HG03558 (cell line): Measurements from ENCODE around the gene PIGS.
"Not testable (repeated sequence)": the region's sequence is repeated elsewhere in the genome, so short reads cannot be mapped to it uniquely, and the experiment has no call there.

Experiments used
- ATAC-seq: cut with Tn5 transposase; IDR thresholded peaks from one replicate; pipeline ENCODE4 v1.9.1; 2021; ENCODE audit warnings: moderate number of reproducible peaks; ENCODE audit not compliant: unreplicated experiment; ENCODE audit errors: extremely low read depth

PIGS gene

DNA sequence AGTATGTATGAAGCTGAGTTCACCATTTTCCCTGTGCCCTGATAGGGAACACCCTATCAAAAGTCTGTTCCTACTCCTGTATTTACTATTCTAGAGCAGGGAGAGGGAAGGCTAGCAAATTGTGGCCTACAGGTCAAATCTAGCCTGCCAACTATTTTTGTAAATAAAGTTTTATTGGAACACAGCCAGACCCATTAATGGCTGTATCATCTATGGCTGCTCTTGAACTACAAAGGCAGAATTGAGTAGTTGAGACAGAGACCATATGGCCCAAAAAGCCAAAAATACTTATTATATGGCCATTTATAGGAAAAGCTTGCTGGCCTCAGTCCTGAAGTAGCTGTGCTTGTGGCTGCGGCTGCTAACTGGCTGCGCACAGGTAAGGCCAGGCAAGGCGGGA, 9.6 kb upstream of the PIGS start:
- ATAC-seq, result no peak

DNA sequence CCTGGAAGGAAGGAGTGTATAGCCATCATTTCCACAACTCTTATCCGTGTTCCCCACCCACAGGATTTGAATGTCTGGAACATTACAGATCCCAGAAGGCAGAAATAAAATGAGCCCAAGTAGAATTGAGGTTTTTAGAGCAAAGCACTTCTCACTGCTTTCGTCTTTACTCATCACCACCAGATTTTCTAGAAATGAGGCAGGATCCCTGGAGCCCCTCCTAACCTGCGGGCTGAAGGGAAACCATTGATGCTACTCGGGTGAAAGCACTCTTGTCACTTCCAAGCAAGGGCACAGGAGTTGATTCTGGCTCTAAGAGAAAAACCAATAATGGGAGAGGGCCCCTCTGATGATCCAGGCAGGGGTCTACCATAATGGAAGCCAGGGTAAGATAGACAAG, 8.2 kb upstream of the PIGS start:
- no peak for ATAC-seq

DNA sequence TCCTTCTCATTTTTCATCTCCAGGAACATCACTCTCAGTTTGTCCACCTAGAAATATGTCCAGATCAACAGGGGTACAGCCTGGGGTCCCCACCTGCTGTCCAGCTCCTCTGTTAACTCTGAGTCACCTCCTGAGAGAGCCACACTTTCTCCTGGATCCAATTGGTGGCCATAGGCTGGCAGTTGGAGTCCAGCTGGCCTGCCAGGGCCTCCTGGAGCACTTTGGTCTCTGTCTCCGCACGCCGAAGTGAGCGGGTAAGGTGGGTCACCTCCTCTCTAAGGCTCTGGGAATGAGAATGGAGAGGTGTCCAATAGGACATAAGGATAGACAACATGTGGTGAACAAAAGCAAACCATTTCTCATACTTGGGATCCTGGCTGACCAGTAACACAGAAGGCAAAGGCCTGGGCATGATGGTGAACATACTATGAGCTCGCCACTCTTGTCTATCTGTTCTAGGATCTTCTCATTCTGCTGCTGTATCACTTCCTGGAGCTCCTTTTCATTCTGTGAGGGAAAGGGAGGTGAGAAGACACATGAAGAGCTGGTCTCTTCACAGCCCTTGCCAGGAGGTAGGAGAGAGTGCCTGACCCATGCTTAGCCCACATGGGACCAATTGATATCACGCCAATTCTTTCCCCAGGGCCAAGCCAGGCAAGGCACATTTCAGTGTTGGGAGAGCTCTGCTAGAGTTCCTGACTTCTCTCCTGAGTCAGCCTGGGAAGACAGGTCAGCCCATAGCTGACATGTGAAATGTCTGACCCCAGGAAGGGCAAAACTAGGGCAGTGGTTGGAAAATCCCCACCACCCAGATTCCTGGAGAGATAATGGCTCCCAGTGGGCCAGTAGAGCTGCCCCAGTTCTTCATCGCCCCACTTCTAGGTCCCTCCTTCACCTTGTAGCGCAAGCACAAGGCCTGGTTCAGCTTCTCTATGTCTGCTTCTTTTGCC, 7.2 kb upstream of the PIGS start:
- no peak for ATAC-seq

DNA sequence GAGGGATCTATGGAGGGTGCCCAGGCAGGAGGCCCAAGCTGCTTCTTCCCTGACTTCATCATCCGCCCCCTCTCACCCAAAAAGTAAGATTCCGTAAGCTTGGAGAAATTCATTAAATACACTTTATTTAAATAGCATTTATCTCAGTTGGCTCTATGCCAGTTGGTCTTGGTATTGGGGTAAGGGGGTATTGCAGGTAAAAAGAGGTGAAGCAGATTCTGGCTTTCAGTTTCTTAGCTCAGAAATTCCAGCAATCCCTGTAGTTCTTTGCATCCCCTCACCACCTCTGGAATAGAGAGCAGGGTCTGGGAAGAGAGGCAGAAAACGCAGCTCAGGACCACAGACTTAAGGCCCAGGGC, 6.1 kb upstream of the PIGS start:
- no peak for ATAC-seq

DNA sequence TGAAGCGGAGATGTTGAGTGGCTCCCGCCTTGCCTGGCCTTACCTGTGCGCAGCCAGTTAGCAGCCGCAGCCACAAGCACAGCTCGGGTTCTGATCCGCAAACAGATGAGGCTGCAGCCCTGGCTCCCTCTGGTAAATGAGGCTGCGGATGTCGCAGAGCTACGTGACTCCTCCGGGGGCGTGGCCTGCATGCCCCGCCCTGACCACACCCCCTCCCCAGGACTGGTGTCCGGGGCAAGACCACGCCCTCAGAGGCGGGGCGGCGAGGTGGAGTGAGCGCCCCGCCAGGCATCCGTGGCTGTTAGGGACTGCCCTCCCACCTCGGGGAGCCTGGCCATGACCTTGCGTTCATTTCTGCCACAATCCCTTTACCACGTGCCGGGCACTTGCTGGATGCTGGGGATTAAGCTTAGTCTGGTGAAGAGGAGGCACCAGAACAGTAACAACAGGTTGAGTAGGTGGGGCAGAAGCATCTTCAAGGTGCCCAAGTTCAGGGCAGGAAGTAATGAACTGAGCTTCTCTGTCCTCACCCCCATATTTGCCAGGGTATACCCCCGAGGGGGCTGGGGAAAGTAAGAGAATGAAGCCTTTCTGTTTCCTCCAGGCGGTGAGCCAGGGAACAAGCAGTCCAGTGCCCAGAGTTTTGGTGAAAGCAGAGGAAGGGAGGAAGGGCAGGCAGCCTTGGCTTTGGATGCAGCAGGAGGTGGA, 5.6 kb upstream of the PIGS start, which contains the start of gene ALDOC:
TSS of gene ALDOC (minus strand) at position 138 of the 708 bp plus-strand sequence. CDS start 1,363 bp downstream, outside the sequence.
- peak; percentile 63 for ATAC-seq

DNA sequence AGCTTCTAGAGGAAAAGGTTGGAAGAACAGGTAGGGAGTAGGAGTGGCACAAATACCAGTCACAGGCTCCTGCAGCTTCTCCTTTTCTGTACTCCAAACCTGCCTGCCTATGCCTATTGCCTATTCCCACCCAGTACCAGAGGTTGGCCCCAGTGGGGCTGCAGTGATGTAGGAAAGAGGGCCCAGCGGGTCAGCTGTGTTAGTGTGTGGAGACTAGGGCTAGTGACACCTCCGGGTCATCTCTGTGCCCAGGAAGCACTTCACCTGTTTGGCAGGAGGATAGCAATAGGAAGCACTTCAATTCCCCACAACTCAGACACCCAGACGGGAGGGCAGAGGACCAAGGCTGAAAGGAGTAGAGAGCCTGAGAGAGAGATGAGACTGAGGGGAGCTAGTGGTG, 4.7 kb upstream of the PIGS start:
- not testable (repeated sequence) for ATAC-seq

DNA sequence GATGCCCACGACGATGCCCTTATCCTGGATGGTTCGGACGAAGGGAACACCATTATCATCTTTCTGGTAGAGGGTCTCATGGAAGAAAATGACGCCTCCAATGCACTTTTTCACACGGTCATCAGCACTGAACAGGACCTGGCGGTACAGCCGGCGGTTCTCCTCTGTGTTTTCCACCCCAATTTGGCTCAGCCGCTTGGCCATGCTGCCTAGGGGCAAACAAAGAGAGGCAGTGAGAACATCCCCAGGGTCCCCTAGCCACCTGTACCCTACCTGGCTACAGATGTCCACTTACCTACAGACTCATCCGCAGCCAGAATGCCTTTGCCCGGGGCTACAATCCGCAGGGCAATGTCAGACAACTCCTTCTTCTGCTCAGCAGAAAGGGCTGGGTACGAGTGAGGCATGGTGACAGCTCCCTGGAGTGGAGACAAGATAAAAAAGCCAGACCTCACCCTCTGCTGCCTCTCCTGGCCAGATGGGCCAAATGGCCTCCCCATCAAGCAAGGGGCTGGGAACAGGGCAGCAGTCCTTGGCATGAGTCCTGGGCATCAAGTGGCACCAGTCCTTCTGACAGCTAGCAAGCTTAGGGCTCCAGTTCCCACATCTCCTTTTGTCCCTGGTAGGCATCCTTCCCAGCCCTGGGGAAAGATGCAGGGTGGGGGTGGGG, 3.9 kb upstream of the PIGS start:
- ATAC-seq, result no peak

DNA sequence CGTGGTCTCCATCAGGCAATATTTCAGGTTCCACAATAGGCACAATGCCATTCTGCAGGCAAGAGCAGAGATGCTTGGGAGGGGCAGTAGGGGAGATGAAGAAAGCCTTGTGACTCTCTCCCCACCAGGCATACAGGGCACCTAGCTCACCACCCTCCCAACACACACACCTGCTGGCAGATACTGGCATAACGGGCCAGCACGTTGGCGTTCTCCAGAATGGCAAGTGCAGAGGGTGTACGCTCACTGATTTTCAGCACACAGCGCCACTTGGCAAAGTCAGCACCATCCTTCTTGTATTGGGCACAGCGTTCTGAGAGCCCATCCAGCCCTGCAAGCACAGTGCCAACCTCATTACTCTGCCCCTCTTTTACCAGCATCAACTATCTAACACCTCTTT, 3.2 kb upstream of the PIGS start:
- ATAC-seq, result no peak

DNA sequence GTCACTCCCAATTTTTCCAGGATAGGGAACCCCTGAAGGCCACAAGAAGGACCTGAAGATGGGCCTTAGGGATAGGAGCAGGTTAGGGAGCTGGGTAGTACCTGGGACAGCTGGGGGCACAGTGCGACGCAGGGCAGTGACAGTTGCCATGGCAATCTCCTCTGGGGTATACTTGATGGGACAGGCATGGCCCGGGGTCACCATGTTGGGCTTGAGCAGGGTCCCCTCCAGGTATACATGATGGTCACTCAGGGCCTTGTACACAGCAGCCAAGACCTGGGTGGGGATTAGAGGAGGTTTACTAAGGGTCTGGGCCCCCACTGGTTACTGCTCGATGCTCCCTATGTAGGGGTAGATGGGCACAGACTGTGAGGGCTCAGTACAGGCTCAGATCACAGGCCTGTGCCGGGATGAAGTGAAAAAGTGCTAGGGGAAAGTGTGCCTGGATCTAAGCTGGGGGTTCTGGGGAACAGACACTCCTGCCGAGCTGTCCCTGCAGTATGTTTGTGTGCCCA, 2.7 kb upstream of the PIGS start:
- no peak for ATAC-seq

DNA sequence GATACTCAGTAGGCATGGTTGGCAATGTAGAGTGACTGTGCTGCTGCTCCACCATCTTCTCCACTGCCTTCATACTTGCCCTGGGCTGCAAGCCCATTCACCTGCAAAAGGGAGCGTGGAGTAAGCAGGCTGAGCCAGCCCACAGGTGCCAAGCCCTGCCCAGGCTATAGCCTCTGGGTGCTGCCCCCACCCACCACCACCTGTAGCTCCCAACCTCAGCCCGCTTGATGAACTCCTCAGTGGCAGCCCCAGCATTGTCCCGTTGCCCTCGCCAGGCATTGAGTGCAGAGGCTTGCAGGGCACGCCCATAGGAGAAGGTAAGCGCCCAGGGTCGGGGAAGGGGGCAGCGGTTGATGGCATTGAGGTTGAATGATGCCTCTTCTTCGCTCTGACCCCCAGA, 2.2 kb upstream of the PIGS start:
- ATAC-seq, result no peak

DNA sequence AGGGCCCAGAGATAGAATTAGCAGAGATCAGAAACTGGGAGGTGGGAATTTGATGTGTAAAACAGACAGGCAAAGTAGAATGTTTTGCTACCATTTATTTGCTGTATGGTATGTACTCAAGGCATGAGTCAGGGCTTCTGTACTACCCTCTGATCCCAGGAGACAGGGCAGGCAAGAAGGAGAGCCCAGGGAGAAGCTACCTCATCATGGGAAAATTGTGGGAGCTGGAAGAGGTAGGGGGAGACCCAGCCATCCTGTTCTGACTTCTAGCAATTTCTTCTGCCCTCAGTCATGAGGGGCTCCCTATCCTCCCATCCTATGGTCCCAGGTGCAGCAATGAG, 1.7 kb upstream of the PIGS start:
- no peak for ATAC-seq

DNA sequence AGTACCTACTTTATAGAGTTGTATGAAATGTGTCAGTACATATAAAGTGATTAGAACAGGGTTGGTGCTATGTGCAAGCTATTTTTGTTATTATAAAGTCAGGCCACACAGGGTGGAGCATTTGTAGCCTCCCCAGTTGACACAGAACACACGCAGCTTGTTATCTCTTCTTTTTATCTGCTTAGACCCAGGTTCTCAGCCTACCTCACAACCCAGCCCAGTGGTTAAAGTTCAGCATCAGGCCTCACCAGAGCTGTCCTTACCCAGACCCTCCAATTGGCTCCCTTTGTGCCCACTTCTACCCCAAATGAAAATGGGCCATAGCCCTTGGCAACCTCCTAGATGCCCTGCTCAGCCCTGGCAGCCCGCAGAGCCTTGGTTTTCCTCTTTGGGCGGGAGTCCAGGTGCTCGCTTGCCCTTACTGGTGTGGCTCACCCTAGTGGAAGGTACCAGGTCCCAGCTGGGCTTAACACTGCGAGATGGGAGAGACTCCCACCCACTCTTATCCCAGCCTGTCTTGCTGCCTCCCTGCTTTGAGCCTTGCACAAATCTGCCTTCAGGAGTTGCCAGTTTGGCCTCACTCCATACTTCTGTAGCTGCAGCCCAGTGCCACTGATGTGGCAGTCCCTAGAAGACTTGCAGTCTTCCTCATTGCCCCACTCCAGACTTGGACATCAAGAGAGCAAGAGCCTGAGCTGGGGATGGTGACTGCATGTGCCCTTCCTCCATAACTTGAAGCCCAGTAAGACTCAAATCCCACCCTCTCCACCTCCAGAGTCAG, 1.1 kb upstream of the PIGS start:
- no peak for ATAC-seq

DNA sequence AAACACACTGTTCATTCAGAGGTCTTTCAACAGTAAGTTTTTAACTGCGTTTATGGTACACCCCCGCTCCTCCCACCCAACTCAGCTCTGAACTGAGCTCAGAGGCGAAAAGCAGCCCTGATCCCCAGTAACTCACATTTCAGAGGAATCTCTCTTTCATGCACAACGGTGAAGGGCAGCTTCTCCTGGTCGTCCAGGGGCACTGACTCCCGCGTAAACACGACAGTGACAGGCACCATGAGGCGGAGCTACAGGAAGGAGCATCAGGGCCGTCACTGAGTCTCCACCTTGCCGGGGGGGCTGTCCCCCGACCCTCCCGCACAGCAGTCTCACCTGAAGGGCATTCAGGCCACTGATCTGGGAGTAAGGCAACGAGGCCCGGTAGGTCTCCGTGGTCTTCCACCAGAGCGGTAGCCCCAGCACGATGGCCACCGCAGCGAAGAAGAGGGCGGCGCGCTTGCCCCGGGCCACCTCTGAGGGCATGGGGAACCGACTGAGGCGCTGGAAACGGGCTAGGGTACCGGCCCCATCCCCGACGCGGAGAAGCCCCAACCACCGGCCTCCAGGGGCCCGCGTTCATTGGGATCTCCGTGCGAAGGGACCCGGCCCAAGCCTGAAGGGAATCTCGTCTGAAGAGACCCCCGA, 486 bp downstream of the PIGS start:
- no peak for ATAC-seq

DNA sequence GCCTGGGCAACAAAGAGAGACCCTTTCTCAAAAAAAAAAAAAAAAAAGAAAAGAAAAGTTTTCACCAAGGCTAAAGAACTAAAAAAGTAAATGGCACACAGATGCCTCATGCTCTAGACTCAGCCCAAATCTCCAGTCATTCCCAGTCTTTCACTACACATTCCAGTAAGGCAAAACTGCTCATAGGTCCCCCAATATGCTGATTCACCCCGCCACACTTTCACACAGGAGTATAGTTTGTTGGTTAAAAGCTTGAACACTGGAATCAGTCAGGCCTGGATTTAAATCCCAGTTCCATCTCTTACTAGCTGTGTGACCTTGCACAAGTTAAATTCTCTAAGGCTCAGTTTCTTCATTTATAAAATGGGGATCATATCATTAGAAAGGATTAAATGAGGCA, 1.9 kb downstream of the PIGS start:
- no peak for ATAC-seq

DNA sequence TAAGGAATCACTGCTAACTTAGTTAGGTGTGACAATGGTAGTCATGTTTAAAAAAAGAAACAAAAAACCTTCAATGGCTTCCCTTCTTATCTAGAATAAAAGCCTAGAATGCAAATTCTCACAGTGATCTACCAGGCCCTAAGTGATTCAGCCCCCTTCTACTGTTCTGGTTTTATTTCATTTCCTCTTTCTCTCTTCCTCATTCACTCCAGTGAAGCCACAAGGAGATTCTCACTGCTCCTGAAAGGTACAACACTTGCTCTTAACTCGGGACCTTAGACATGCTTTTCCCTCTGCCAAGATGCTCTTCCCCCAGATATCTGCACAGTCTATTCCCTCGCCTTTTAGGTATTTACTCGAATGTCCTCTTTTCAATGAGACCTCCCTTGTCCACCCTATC, 3.7 kb downstream of the PIGS start:
- ATAC-seq, result no peak

DNA sequence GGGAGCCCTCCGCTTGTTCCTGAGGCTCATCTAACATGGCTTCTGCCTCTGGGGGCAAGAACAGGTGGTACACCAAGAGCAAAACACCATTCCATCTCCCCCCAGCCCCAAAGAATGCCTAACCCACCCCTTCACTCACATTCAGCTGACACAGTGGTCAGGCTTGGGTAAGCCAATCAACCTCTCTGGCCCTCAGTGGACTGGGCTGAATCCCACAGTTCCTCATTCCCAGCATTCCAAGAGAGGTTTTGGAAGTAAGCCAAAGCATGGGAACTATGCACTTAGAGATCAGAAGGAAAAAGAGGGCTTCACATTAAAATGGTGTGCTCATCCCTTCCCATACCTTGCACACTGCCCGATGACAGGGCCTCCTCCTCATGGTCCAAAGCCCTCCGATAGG, 7.8 kb downstream of the PIGS start:
- ATAC-seq, result no peak

DNA sequence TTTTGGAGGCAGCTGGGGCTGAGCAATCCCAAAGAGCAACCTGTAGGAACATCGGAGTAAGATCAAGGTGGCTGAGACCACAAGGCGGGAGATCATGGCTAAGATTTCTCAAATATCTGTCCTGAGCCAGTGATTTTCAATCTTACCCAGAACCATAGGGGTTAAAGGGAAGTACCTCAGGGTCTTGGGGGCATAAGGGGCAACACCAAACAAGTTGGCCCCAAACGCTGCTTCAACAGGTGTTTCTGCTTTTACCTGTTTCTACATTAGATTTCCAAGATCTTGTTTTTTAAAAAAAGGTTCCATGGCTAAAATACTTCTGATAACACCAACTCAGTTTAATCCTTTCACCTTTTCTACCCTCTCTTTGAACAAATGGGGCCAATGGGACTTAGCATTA, 16.3 kb downstream of the PIGS start:
- no peak for ATAC-seq

DNA sequence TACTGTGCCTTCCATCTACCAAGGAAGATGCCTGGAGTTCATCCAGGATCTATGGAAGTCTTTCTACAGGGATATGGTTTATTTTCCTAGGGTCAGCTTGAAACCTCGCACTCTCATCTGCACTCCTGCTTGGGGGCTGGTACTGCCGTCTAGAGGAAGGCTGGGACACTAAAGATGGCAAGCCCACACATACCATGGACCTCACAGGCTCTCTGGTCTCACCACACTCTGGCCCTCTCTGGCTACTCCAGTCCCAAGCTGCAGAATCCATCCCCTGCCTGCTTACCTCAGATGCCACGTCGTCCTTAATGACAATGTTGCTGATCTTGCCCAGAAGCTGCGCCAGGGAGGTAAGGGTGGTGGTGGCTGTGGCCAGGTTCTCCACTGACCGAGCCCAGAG, 16.8 kb downstream of the PIGS start:
- ATAC-seq, result no peak

DNA sequence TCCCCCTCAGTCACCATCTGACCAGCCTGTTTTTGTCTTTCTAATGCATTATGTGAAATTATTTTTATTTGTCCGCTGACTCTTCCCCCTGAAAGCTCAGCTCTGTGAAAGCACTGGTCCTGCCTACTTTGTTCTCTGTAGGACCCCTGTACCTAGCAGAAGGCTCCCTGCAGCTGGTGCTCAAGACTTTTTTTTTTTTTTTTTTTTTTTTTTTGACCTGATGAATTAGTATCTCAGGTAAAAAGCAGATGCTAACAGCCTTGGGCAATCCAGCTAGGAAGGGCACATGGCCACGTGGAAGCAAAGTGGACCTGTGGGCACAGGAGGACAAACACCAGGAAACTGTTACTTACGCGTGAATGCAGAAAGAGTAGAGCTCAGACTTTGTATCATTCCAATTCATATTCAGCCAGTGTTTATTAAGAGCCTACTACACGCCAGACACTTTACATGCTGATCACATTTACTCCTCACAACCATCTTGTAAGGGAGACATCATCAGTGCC, 18.3 kb downstream of the PIGS start:
- ATAC-seq, result no peak
